Naive thymus-derived CD4-positive, alpha-beta T cell (primary cell): ENCODE results near the gene TNFAIP8L1. TPM values are rescaled to one million over a fixed set of nuclear protein-coding genes. Genes with fewer than 3 reads are reported as not detected.
"Not testable (repeated sequence)": the region's sequence is repeated elsewhere in the genome, so short reads cannot be mapped to it uniquely, and the experiment has no call there.

Experiments used
- ATAC-seq: fragments of 150-1000 bp; cut with Tn5 transposase; 2 replicates; pipeline ENCODE4 v1.10.0; 2021; ENCODE audit warnings: mild to moderate bottlenecking, moderate library complexity
- CTCF ChIA-PET: fragments of 350-600 bp; sonication (Branson Sonifier 250); formaldehyde crosslinking; loops from one replicate; lab custom pipeline; 2021; ENCODE audit warnings: antibody characterized with exemption; lab: Charles Lee
- POLR2A ChIA-PET: fragments of 350-600 bp; sonication (Branson Sonifier 250); formaldehyde crosslinking; loops from one replicate; lab custom pipeline; 2021; ENCODE audit warnings: antibody characterized with exemption, inconsistent platforms; lab: Charles Lee
- DNase-seq, 9 donors: peaks; one replicate each; pipeline versions ENCODE4 v3.0.0 to v3.0.0-alpha.2; 2020 to 2022; ENCODE audit warnings: mixed read lengths in 1 of 9
- H3K27ac ChIP-seq: one replicate; pipeline ENCODE4 v1.7.0; 2013; ENCODE audit warnings: mild to moderate bottlenecking, low read depth, low read length, moderate library complexity
- H3K27me3 ChIP-seq, 2 donors: one replicate each; pipeline ENCODE4 v1.7.0; 2013; ENCODE audit warnings: low read length in 2 of 2, mild to moderate bottlenecking in 2 of 2, moderate library complexity in 2 of 2; ENCODE audit not compliant: control insufficient read depth in 2 of 2, insufficient read depth in 2 of 2
- H3K36me3 ChIP-seq, 3 experiments: 1 replicate in 2 of 3; 2 replicates in 1 of 3; pipeline ENCODE4 v1.7.0; 2013; ENCODE audit warnings: low read length in 3 of 3, mild to moderate bottlenecking in 3 of 3, moderate library complexity in 1 of 3; ENCODE audit not compliant: insufficient read depth in 3 of 3, control insufficient read depth in 2 of 3
- H3K4me1 ChIP-seq, 2 donors: one replicate each; pipeline ENCODE4 v1.7.0; 2013; ENCODE audit warnings: low read length in 2 of 2, mild to moderate bottlenecking in 2 of 2, moderate library complexity in 1 of 2; ENCODE audit not compliant: control insufficient read depth in 2 of 2, insufficient read depth in 2 of 2
- H3K4me3 ChIP-seq: 2 replicates; pipeline ENCODE4 v1.7.0; 2013; ENCODE audit warnings: mild to moderate bottlenecking, low read length
- H3K9me3 ChIP-seq, 3 experiments: 1 replicate in 2 of 3; 2 replicates in 1 of 3; pipeline ENCODE4 v1.7.0; 2013; ENCODE audit warnings: low read length in 3 of 3; ENCODE audit not compliant: control insufficient read depth in 2 of 3
- H3K27ac Mint-ChIP-seq, 9 donors: one replicate each; pipeline ENCODE4 v1.8.0; 2020 to 2022; ENCODE audit warnings: mixed read lengths in 9 of 9, mild to moderate bottlenecking in 8 of 9, moderate library complexity in 5 of 9, inconsistent platforms in 2 of 9
- H3K27me3 Mint-ChIP-seq, 5 donors: one replicate each; pipeline ENCODE4 v1.8.0; 2021 to 2022; ENCODE audit warnings: mixed read lengths in 5 of 5, mild to moderate bottlenecking in 1 of 5
- H3K36me3 Mint-ChIP-seq, 5 donors: one replicate each; pipeline ENCODE4 v1.8.0; 2020 to 2022; ENCODE audit warnings: mixed read lengths in 5 of 5, mild to moderate bottlenecking in 3 of 5, inconsistent platforms in 1 of 5
- H3K4me1 Mint-ChIP-seq, 7 donors: one replicate each; pipeline ENCODE4 v1.8.0; 2020 to 2022; ENCODE audit warnings: mixed read lengths in 7 of 7, mild to moderate bottlenecking in 3 of 7, inconsistent platforms in 1 of 7
- H3K4me3 Mint-ChIP-seq, 10 donors: one replicate each; pipeline ENCODE4 v1.8.0; 2020 to 2022; ENCODE audit warnings: mild to moderate bottlenecking in 10 of 10, mixed read lengths in 10 of 10, moderate library complexity in 6 of 10, inconsistent platforms in 2 of 10
- H3K9me3 Mint-ChIP-seq, 11 donors: one replicate each; pipeline ENCODE4 v1.8.0; 2020 to 2022; ENCODE audit warnings: mixed read lengths in 11 of 11, mild to moderate bottlenecking in 4 of 11, inconsistent platforms in 1 of 11, moderate library complexity in 1 of 11
- intact Hi-C, 2 donors: fragments of 100-400 bp; cut with micrococcal nuclease; formaldehyde crosslinking; loops; one replicate each; pipeline ENCODE4 v1.15.1; 2023
- polyA plus RNA-seq, 2 donors: library from polyadenylated mRNA; unstranded; fragments of 300-500 nt; fragmentation: Illumina TruSeq; gene quantifications; one replicate each; pipeline ENCODE4 v1.2.3, GENCODE V29; 2021
- total RNA-seq, 6 experiments: library from RNA in 5 of 6; stranded (reverse) in 5 of 6; gene quantifications; 1 replicate in 5 of 6; 2 replicates in 1 of 6; pipeline ENCODE4 v1.2.3 and lab custom pipeline; 2021 to 2026

TNFAIP8L1 gene
- total and polyA plus RNA-seq, 7 experiments from 2014 or later: 8.0 to 22.4 (median 20.5) TPM

- H3K4me3 Mint-ChIP-seq, H3K4me3 ChIP-seq, H3K27ac ChIP-seq, POLR2A ChIA-PET, intact Hi-C loops, DNase-seq, H3K9me3 ChIP-seq, H3K27ac Mint-ChIP-seq, H3K9me3 Mint-ChIP-seq, H3K27me3 Mint-ChIP-seq, H3K27me3 ChIP-seq, ATAC-seq, H3K4me1 ChIP-seq, H3K4me1 Mint-ChIP-seq: not testable (repeated sequence)
- H3K36me3 Mint-ChIP-seq: peaks cover 0 to 26% (median 0%) of the 10 kb centered on the region in 5 donors
- CTCF ChIA-PET: interaction anchor here (0.6 kb wide), 2 partner anchors 194 to 1221 kb away, joined by 3 read pairs; no protein-coding TSS in a partner anchor
- H3K36me3 ChIP-seq: peaks cover 0 to 77% (median 4%) of the 10 kb centered on the region in 3 experiments
Measured at GRCh38 chr19:4680021-4680420, 40.7 kb downstream of the TNFAIP8L1 start.

DNA sequence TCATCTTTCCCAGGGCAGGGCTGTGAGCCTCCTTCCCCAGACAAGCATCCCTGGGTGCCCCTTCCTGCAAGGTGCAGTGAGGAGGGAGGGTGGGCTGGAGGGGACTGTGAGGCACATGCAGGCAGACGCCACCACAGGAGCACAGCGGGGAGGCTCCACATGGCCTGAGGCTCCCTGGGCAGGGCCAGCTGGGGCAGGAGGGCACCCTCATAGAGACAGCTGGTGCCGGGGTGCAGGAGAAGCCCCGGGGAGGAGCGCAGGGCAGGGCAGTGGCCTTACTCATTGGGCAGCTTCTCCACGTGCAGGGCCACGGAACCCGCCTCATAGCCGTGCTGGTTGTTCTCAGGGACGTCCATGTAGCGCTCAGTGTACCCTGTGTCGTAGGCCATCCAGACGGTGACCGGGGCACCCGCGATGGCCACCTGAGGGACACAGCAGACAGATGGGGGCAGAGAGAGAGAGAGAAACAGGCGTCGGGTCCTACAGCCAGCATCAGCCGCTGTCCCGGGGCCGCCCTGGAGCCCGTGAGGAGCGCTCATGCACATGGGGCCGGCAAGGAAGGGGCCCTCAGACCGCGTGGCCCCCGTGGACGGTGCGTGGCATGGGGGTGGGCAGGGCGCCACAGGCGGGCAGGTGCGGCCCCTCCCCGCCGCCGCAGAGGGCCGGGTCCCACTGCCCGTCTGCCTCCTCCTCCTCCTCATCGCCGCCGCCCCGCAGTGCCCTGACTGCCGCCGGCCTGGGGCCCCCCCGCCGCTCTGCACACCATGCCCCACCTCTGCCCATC, 43.3 kb downstream of the TNFAIP8L1 start:
- Mint-ChIP-seq H3K36me3 (peaks cover 0 to 25% (median 0%) of the 10 kb centered on the region in 5 donors), H3K4me3 (no peak overlapping the region), H3K4me1 (peaks cover 0 to 2% (median 0%) of the 10 kb centered on the region in 7 donors), H3K9me3 (peaks cover 0 to 2% (median 0%) of the 10 kb centered on the region in 11 donors), H3K27me3 (no peaks in the 10 kb centered on the region), H3K27ac (no peak overlapping the region)
- no peak for ATAC-seq
- no peaks in the 10 kb centered on the region for H3K9me3 ChIP-seq
- H3K27me3 ChIP-seq: no peaks in the 10 kb centered on the region
- H3K27ac ChIP-seq: no peak overlapping the region
- H3K36me3 ChIP-seq: peaks cover 0 to 86% (median 4%) of the 10 kb centered on the region in 3 experiments
- POLR2A ChIA-PET: no interaction called here
- intact Hi-C loops: no loop called here
- H3K4me3 ChIP-seq: no peak overlapping the region
- CTCF ChIA-PET: no interaction called here
- no peak for DNase-seq
- no peaks in the 10 kb centered on the region for H3K4me1 ChIP-seq

GRCh38 chr19:4684312-4685095, 45.2 kb downstream of the TNFAIP8L1 start:
- DNase-seq (no peak), ATAC-seq (no peak)
- H3K27ac ChIP-seq: no peak overlapping the region
- H3K4me1 ChIP-seq: no peaks in the 10 kb centered on the region
- H3K9me3 Mint-ChIP-seq: peaks cover 0 to 2% (median 0%) of the 10 kb centered on the region in 11 donors
- H3K4me1 Mint-ChIP-seq: no peaks in the 10 kb centered on the region
- peaks cover 0 to 21% (median 0%) of the 10 kb centered on the region in 5 donors for H3K36me3 Mint-ChIP-seq
- ChIA-PET POLR2A (no interaction called here), CTCF (no interaction called here)
- H3K36me3 ChIP-seq: peaks cover 0 to 85% (median 4%) of the 10 kb centered on the region in 3 experiments
- H3K27ac Mint-ChIP-seq: no peak overlapping the region
- H3K4me3 Mint-ChIP-seq: no peak overlapping the region
- H3K4me3 ChIP-seq: no peak overlapping the region
- no peaks in the 10 kb centered on the region for H3K27me3 ChIP-seq
- H3K9me3 ChIP-seq: no peaks in the 10 kb centered on the region
- intact Hi-C loops: no loop called here
- H3K27me3 Mint-ChIP-seq: no peaks in the 10 kb centered on the region

GRCh38 chr19:4686700-4687099, 47.4 kb downstream of the TNFAIP8L1 start:
- CTCF ChIA-PET: no interaction called here
- intact Hi-C loops: no loop called here
- H3K27ac Mint-ChIP-seq: peak overlapping the region in 1 of 9 donors; percentile 55
- no peak overlapping the region for H3K4me3 Mint-ChIP-seq
- no peaks in the 10 kb centered on the region for H3K27me3 ChIP-seq
- DNase-seq: no peak
- H3K27me3 Mint-ChIP-seq: no peaks in the 10 kb centered on the region
- no peaks in the 10 kb centered on the region for H3K4me1 Mint-ChIP-seq
- H3K9me3 Mint-ChIP-seq: peaks cover 0 to 4% (median 0%) of the 10 kb centered on the region in 11 donors
- H3K36me3 Mint-ChIP-seq: peaks cover 4 to 17% (median 5%) of the 10 kb centered on the region in 5 donors
- no peak overlapping the region for H3K27ac ChIP-seq
- POLR2A ChIA-PET: no interaction called here
- no peaks in the 10 kb centered on the region for H3K4me1 ChIP-seq
- H3K4me3 ChIP-seq: no peak overlapping the region
- H3K9me3 ChIP-seq: no peaks in the 10 kb centered on the region
- no peak for ATAC-seq
- peaks cover 0 to 91% (median 4%) of the 10 kb centered on the region in 3 experiments for H3K36me3 ChIP-seq

DNA sequence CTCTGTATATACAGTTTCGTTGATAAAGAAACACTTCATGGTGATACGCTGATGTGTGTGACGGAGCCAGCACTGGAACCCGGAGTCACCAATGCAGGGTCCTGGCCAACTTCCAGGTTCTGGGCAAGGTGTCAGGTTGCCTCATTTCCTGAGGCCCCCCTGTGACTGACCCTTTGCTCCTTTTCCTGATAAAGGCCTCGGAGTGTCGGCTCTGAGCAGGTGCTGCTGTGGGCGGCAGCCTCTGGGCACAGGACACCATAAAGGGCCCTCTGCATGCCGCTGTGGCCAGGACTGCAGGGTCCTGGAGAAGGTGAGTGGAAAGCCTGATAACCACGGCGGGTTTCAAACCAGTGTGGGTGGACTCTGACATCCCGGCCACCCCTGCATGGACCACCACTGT, 48.1 kb downstream of the TNFAIP8L1 start:
- Histone ChIP-seq H3K36me3 (peaks cover 0 to 91% (median 2%) of the 10 kb centered on the region in 3 experiments), H3K4me3 (no peak overlapping the region), H3K27me3 (no peaks in the 10 kb centered on the region), H3K27ac (no peak overlapping the region), H3K9me3 (no peaks in the 10 kb centered on the region), H3K4me1 (no peaks in the 10 kb centered on the region)
- H3K4me1 Mint-ChIP-seq: no peaks in the 10 kb centered on the region
- intact Hi-C loops: no loop called here
- ATAC-seq: no peak
- no peak overlapping the region for H3K4me3 Mint-ChIP-seq
- DNase-seq: no peak
- CTCF ChIA-PET: no interaction called here
- H3K36me3 Mint-ChIP-seq: peaks cover 4 to 18% (median 5%) of the 10 kb centered on the region in 5 donors
- H3K27ac Mint-ChIP-seq: no peak overlapping the region
- H3K27me3 Mint-ChIP-seq: no peaks in the 10 kb centered on the region
- H3K9me3 Mint-ChIP-seq: peaks cover 0 to 4% (median 0%) of the 10 kb centered on the region in 11 donors
- POLR2A ChIA-PET: no interaction called here

- Histone ChIP-seq H3K4me3 (no peak overlapping the region), H3K9me3 (no peaks in the 10 kb centered on the region), H3K36me3 (peaks cover 0 to 93% (median 0%) of the 10 kb centered on the region in 3 experiments), H3K27ac (no peak overlapping the region), H3K27me3 (no peaks in the 10 kb centered on the region), H3K4me1 (no peaks in the 10 kb centered on the region)
- ATAC-seq: no peak
- ChIA-PET CTCF (no interaction called here), POLR2A (no interaction called here)
- H3K4me3 Mint-ChIP-seq: no peak overlapping the region
- intact Hi-C loops: no loop called here
- H3K36me3 Mint-ChIP-seq: peaks cover 4 to 22% (median 5%) of the 10 kb centered on the region in 5 donors
- DNase-seq: no peak
- no peaks in the 10 kb centered on the region for H3K27me3 Mint-ChIP-seq
- H3K4me1 Mint-ChIP-seq: no peaks in the 10 kb centered on the region
- H3K9me3 Mint-ChIP-seq: peaks cover 0 to 4% (median 0%) of the 10 kb centered on the region in 11 donors
- H3K27ac Mint-ChIP-seq: no peak overlapping the region
Measured at GRCh38 chr19:4688587-4688986, 49.3 kb downstream of the TNFAIP8L1 start.
